K562 (cell line): ENCODE results near the gene SIRPB2. TPM values are rescaled to one million over a fixed set of nuclear protein-coding genes. Genes with fewer than 3 reads are reported as not detected.

ENCODE experiments used
- ATAC-seq: fragments of 200-7000 bp; cut with Tn5 transposase; 3 replicates; pipeline ENCODE4 v1.9.1; 2020; ENCODE audit warnings: moderate library complexity
- BruUV-seq: library from RNA; stranded (reverse); fragments of 400-500 nt; replicated peaks from 2 replicates; lab custom pipeline; 2021; lab: Mats Ljungman, UMichigan
- CTCF ChIA-PET: fragments of 300-600 bp; formaldehyde crosslinking; extraction: SDS; loops from one replicate; lab custom pipeline; 2021; ENCODE audit warnings: low intra/inter-chr PET ratio; lab: Yijun Ruan, JAX
- POLR2A ChIA-PET: fragments of 300-600, 350-650 bp; sonication (Branson Sonifier 250); formaldehyde crosslinking; extraction: SDS; loops from one replicate; lab custom pipeline; 2021; ENCODE audit warnings: antibody characterized with exemption, inconsistent platforms; lab: Yijun Ruan, JAX
- DNase-seq, 4 experiments: peaks; one replicate each; pipeline versions ENCODE4 v3.0.0 to v3.0.0-alpha.2; 2011 to 2018; ENCODE audit warnings: low spot score in 3 of 4, mixed read lengths in 3 of 4; ENCODE audit errors: extremely low read depth in 1 of 4
- FAIRE-seq: peaks from 2 replicates; lab custom pipeline; 2011; peaks lifted over from hg19 to GRCh38; lab: Jason Lieb, UNC
- H2AFZ ChIP-seq: 2 replicates; pipeline ENCODE4 v1.6.0; 2011; ENCODE audit warnings: low read depth, low read length, control low read depth, inconsistent platforms
- H3K27ac ChIP-seq: fragments of 200-600 bp; 3 replicates; pipeline ENCODE4 v1.8.0; 2011; ENCODE audit warnings: low read depth, mild to moderate bottlenecking, control low read depth, inconsistent platforms, low read length, moderate library complexity, mixed read lengths; ENCODE audit errors: extremely low read depth
- H3K27me3 ChIP-seq, 2 experiments: fragments of 300-600 bp in 1 of 2; 2 replicates in 1 of 2; 3 replicates in 1 of 2; pipeline versions ENCODE4 v1.6.0 to v1.8.0; 2011; ENCODE audit warnings: inconsistent platforms in 2 of 2, low read length in 2 of 2, mild to moderate bottlenecking in 1 of 2, mixed read lengths in 1 of 2, moderate library complexity in 1 of 2; ENCODE audit not compliant: control insufficient read depth in 2 of 2, insufficient read depth in 2 of 2
- H3K36me3 ChIP-seq: fragments of 300-600 bp; 3 replicates; pipeline ENCODE4 v1.8.0; 2011; ENCODE audit warnings: mild to moderate bottlenecking, low read length, inconsistent platforms; ENCODE audit not compliant: control insufficient read depth, insufficient read depth
- H3K4me1 ChIP-seq, 2 experiments: fragments of 200-600 bp in 1 of 2; replicated peaks in 1 of 2; 2 replicates in 1 of 2; 3 replicates in 1 of 2; pipeline versions ENCODE4 v1.5.1 to v1.8.0; 2011; ENCODE audit warnings: inconsistent platforms in 2 of 2, low read length in 2 of 2, mild to moderate bottlenecking in 1 of 2, mixed read lengths in 1 of 2, moderate library complexity in 1 of 2; ENCODE audit not compliant: control insufficient read depth in 2 of 2, insufficient read depth in 2 of 2
- H3K4me2 ChIP-seq: 2 replicates; pipeline ENCODE4 v1.6.1; 2011; ENCODE audit warnings: low read length, control low read depth, inconsistent platforms, mixed read lengths; ENCODE audit not compliant: insufficient read depth
- H3K4me3 ChIP-seq: fragments of 200-600 bp; sonication (generic), shearing (Covaris generic); 2 replicates; pipeline ENCODE4 v1.5.1; 2016; ENCODE audit warnings: control low read depth, inconsistent platforms
- H3K79me2 ChIP-seq: fragments of 200-600 bp; 3 replicates; pipeline ENCODE4 v1.8.0; 2011; ENCODE audit warnings: low read length, inconsistent platforms; ENCODE audit not compliant: control insufficient read depth, insufficient read depth
- H3K9ac ChIP-seq, 2 experiments: 2 replicates each; pipeline versions ENCODE4 v1.6.0 to v1.6.1; 2011; ENCODE audit warnings: low read depth in 2 of 2, low read length in 2 of 2, control low read depth in 1 of 2, inconsistent platforms in 1 of 2, mild to moderate bottlenecking in 1 of 2, mixed read lengths in 1 of 2; ENCODE audit not compliant: insufficient read depth in 1 of 2
- H3K9me1 ChIP-seq: one replicate; pipeline ENCODE4 v1.6.0; 2011; ENCODE audit warnings: inconsistent platforms, mild to moderate bottlenecking, low read length, moderate library complexity; ENCODE audit not compliant: control insufficient read depth, insufficient read depth
- H3K9me3 ChIP-seq: replicated peaks from 2 replicates; pipeline ENCODE4 v1.5.1; 2011; ENCODE audit warnings: low read depth, low read length, inconsistent platforms; ENCODE audit not compliant: control insufficient read depth, insufficient read depth
- H4K20me1 ChIP-seq: replicated peaks from 2 replicates; pipeline ENCODE4 v1.6.1; 2011; ENCODE audit warnings: low read length, inconsistent platforms, mixed read lengths; ENCODE audit not compliant: control insufficient read depth, insufficient read depth
- CBX8 ChIP-seq: fragments of 200-600 bp; sonication (generic); IDR thresholded peaks from 2 replicates; pipeline ENCODE4 v1.6.1; 2012; ENCODE audit warnings: borderline replicate concordance, mixed run types, low read depth, mild to moderate bottlenecking, moderate library complexity, mixed read lengths, low read length, control low read depth, inconsistent platforms; ENCODE audit not compliant: poor library complexity, severe bottlenecking; ENCODE audit errors: extremely low read depth
- CEBPZ ChIP-seq: fragments of 150-350 bp; IDR thresholded peaks from 2 replicates; pipeline ENCODE4 v1.6.1; 2014; ENCODE audit warnings: low read depth, mild to moderate bottlenecking, low read length, borderline replicate concordance
- EZH2 ChIP-seq: IDR thresholded peaks from 2 replicates; pipeline ENCODE4 v1.6.1; 2012; ENCODE audit warnings: low read depth, mild to moderate bottlenecking, inconsistent platforms, low read length, borderline replicate concordance
- FOXA1 ChIP-seq: fragments of 450-650 bp; IDR thresholded peaks from 2 replicates; pipeline ENCODE4 v1.6.1; 2016; ENCODE audit warnings: mild to moderate bottlenecking, borderline replicate concordance
- HIVEP1 ChIP-seq: fragments of 250-450 bp; sonication (Bioruptor Pico); IDR thresholded peaks from 2 replicates; pipeline ENCODE4 v1.4.0; 2020; ENCODE audit warnings: mild to moderate bottlenecking
- NCOA2 ChIP-seq, 2 experiments: fragments of 450-650 bp; IDR thresholded peaks; 2 replicates each; pipeline ENCODE4 v1.6.1; 2018; ENCODE audit warnings: mild to moderate bottlenecking in 2 of 2, moderate library complexity in 1 of 2; ENCODE audit not compliant: partially characterized antibody in 2 of 2
- POLR3A ChIP-seq: IDR thresholded peaks from 2 replicates; pipeline ENCODE4 v1.6.1; 2011; ENCODE audit warnings: borderline replicate concordance, mild to moderate bottlenecking, moderate library complexity; ENCODE audit not compliant: insufficient read length, insufficient read depth; ENCODE audit errors: extremely low read depth
- SIRT6 ChIP-seq: IDR thresholded peaks from one replicate; pipeline ENCODE4 v1.6.1; 2012; ENCODE audit warnings: low read depth, mild to moderate bottlenecking, control low read depth, inconsistent platforms, low read length, moderate library complexity
- ZNF140 ChIP-seq: fragments of 250-450 bp; sonication (Bioruptor Pico); IDR thresholded peaks from 2 replicates; pipeline ENCODE4 v1.8.0; 2021; ENCODE audit warnings: moderate library complexity, mild to moderate bottlenecking, inconsistent platforms
- ZNF174 ChIP-seq: fragments of 250-450 bp; sonication (Bioruptor Pico); IDR thresholded peaks from 2 replicates; pipeline ENCODE4 v1.4.0; 2020; ENCODE audit warnings: mild to moderate bottlenecking
- ZZZ3 ChIP-seq: fragments of 450-650 bp; IDR thresholded peaks from 2 replicates; pipeline ENCODE4 v1.6.1; 2016; ENCODE audit warnings: antibody characterized with exemption, mild to moderate bottlenecking, moderate library complexity
- WGBS: fragments of 100-300 bp; shearing (Covaris generic); methylation state at CpG from one replicate; pipeline ENCODE4 v1.1.6; 2016; ENCODE audit warnings: low coverage, mixed read lengths; ENCODE audit not compliant: insufficient coverage; ENCODE audit errors: missing lambda C conversion rate; 5-methylcytosine and 5-hydroxymethylcytosine counted together
- in situ Hi-C: fragments of 300-500 bp; cut with MboI; formaldehyde crosslinking; loops from 4 replicates; pipeline ENCODE4 v1.15.0; 2018; ENCODE audit warnings: inconsistent platforms, mixed read lengths
- intact Hi-C: fragments of 100-400 bp; cut with micrococcal nuclease; formaldehyde crosslinking; loops from 2 replicates; pipeline ENCODE4 v1.14.2; 2022
- polyA plus RNA-seq, 8 experiments: library from polyadenylated mRNA; depleted of rRNA in 4 of 8; stranded (reverse) in 5 of 8; unstranded in 3 of 8; fragments of >200 nt; fragmentation: Nextera tagmentation in 2 of 8; fragmentation: Illumina TruSeq in 1 of 8; extraction: Ambion mirVana in 2 of 8; extraction: Trizol in 1 of 8; gene quantifications; 2 replicates each; pipeline versions ENCODE4 v1.2.1 to v1.2.3, GENCODE V29; 2011 to 2014; ENCODE audit warnings: inconsistent platforms in 1 of 8, missing spikeins in 1 of 8
- total RNA-seq, 7 experiments: library from RNA; depleted of rRNA in 6 of 7; stranded (reverse); fragments of >200 nt in 6 of 7; fragmentation: Illumina TruSeq in 2 of 7; extraction: Trizol in 2 of 7; gene quantifications; 2 replicates each; pipeline versions ENCODE4 v1.2.1 to v1.2.3, GENCODE V29; 2011 to 2021; ENCODE audit warnings: low replicate concordance in 1 of 7
- TF ChIP-seq, protein P1 (sequence below): sonication (generic); formaldehyde crosslinking; IDR thresholded peaks from 2 replicates; pipeline ENCODE4 v1.8.0; 2022; ENCODE audit warnings: mild to moderate bottlenecking, low read depth, missing genetic modification reagents
- TF ChIP-seq, protein P2 (sequence below): fragments of 250-450 bp; sonication (Bioruptor Pico); IDR thresholded peaks from 2 replicates; pipeline ENCODE4 v1.5.1; 2021; ENCODE audit warnings: mild to moderate bottlenecking

The SIRPB2 gene
- total and polyA plus RNA-seq, 9 of the 15 experiments (the other 6 are each of a cell fraction or from before 2014, with no cell fraction given) = 0.07 TPM; not detected in 7

DNA sequence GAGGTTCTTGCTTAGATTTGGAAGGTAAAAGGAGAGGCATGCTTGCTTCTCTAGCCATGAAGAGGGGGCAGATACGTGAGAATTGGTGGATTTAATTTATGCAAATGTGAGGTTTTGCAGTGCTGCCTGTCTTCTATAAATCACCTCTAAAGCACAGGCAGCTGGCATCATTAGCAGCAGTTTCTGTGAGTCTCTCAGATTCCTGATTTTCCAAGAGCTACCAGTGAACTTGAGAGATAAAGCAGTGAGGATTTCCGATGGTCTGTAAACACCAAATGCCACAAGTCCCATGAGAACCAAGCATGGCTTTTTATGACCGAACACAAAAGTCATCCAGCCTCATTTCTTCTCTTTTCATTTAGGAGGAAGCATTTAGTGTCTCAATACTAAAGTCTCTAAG lies 3.2 kb upstream of the SIRPB2 start:
- Histone ChIP-seq H3K4me2 (no peak overlapping the region), H2AFZ (no peak overlapping the region), H3K27ac (no peak overlapping the region), H3K9ac (no peak overlapping the region), H3K9me3 (no peaks in the 10 kb centered on the region), H3K36me3 (no peaks in the 10 kb centered on the region), H3K27me3 (peaks cover 0 to 11% of the 10 kb centered on the region in 2 experiments; a peak in 2 of 5 replicates), H3K79me2 (no peaks in the 10 kb centered on the region), H4K20me1 (no peaks in the 10 kb centered on the region), H3K9me1 (no peaks in the 10 kb centered on the region), H3K4me3 (no peak overlapping the region), H3K4me1 (no peaks in the 10 kb centered on the region; a peak in 1 of 5 replicates)
- DNase-seq = no peak
- ChIA-PET CTCF (no interaction called here), POLR2A (interaction anchor here (1.4 kb wide), 1 partner anchor 26 kb away, joined by 4 read pairs; no protein-coding TSS in a partner anchor)
- intact Hi-C loops = no loop called here
- in situ Hi-C loops = no loop called here
- TF ChIP-seq ZZZ3 (no peak), HIVEP1 (CRISPR knock-in tag) (no peak), FOXA1 (no peak), NCOA2 (IDR thresholded peaks at IDR 0.05; ENCODE audit: partially characterized antibody in 2 of 2) (no peak), ZNF174 (no peak), ZNF140 (no peak), CBX8 (no peak), CEBPZ (no peak), EZH2 (no peak), POLR3A (no peak), SIRT6 (no peak)
- TF ChIP-seq, protein P1, sequence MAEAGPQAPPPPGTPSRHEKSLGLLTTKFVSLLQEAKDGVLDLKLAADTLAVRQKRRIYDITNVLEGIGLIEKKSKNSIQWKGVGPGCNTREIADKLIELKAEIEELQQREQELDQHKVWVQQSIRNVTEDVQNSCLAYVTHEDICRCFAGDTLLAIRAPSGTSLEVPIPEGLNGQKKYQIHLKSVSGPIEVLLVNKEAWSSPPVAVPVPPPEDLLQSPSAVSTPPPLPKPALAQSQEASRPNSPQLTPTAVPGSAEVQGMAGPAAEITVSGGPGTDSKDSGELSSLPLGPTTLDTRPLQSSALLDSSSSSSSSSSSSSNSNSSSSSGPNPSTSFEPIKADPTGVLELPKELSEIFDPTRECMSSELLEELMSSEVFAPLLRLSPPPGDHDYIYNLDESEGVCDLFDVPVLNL (CRISPR knock-in tag) = no peak
- TF ChIP-seq, protein P2, sequence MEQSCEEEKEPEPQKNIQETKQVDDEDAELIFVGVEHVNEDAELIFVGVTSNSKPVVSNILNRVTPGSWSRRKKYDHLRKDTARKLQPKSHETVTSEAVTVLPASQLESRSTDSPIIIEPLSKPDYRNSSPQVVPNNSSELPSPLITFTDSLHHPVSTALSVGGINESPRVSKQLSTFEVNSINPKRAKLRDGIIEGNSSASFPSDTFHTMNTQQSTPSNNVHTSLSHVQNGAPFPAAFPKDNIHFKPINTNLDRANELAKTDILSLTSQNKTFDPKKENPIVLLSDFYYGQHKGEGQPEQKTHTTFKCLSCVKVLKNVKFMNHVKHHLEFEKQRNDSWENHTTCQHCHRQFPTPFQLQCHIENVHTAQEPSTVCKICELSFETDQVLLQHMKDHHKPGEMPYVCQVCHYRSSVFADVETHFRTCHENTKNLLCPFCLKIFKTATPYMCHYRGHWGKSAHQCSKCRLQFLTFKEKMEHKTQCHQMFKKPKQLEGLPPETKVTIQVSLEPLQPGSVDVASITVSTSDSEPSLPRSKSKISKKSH = no peak
- no TSS peak for BruUV-seq
- FAIRE-seq = no peak
- ATAC-seq = no peak
- WGBS = 0% methylated on average over 3 of the region's 3 CpGs
